Neural cell (in vitro differentiated cells): ENCODE data around the gene PDHX. TPM values are rescaled to one million over a fixed set of nuclear protein-coding genes. Genes with fewer than 3 reads are reported as not detected.

Source experiments
- H2AFZ ChIP-seq: fragments of 200-600, 300-800 bp; sonication (generic), shearing (Covaris generic); 2 replicates; pipeline ENCODE4 v1.6.0; 2014; ENCODE audit warnings: low read depth, mild to moderate bottlenecking, antibody characterized with exemption, low read length, moderate library complexity
- H3F3A ChIP-seq: fragments of 200-600 bp; shearing (Covaris generic); 2 replicates; pipeline ENCODE4 v1.6.1; 2016; ENCODE audit warnings: mild to moderate bottlenecking, moderate library complexity, mixed read lengths, antibody characterized with exemption, low read length; ENCODE audit not compliant: insufficient read depth, poor library complexity, severe bottlenecking
- H3K27ac ChIP-seq: fragments of 200-600, 300-800 bp; sonication (generic), shearing (Covaris generic); 2 replicates; pipeline ENCODE4 v1.5.1; 2014; ENCODE audit warnings: mild to moderate bottlenecking, low read length, moderate library complexity
- H3K27me3 ChIP-seq: fragments of 300-800, 200-600 bp; sonication (generic), shearing (Covaris generic); 2 replicates; pipeline ENCODE4 v1.6.0; 2014; ENCODE audit warnings: mild to moderate bottlenecking, low read depth, low read length, moderate library complexity; ENCODE audit not compliant: insufficient read depth
- H3K36me3 ChIP-seq: fragments of 300-800, 200-600 bp; sonication (generic), shearing (Covaris generic); 2 replicates; pipeline ENCODE4 v1.5.1; 2014; ENCODE audit warnings: mild to moderate bottlenecking, antibody characterized with exemption, low read length, moderate library complexity; ENCODE audit not compliant: insufficient read depth
- H3K4me2 ChIP-seq: fragments of 300-800, 200-600 bp; sonication (generic), shearing (Covaris generic); 2 replicates; pipeline ENCODE4 v1.6.0; 2014; ENCODE audit warnings: mild to moderate bottlenecking, low read length
- H3K4me3 ChIP-seq: fragments of 300-800, 200-600 bp; sonication (generic), shearing (Covaris generic); 2 replicates; pipeline ENCODE4 v1.5.1; 2014; ENCODE audit warnings: mild to moderate bottlenecking, low read length, moderate library complexity
- H3K79me2 ChIP-seq: fragments of 200-600 bp; shearing (Covaris generic); replicated peaks from 2 replicates; pipeline ENCODE4 v1.6.0; 2014; ENCODE audit warnings: mild to moderate bottlenecking, low read length, moderate library complexity; ENCODE audit not compliant: insufficient read depth
- H3K9ac ChIP-seq: fragments of 300-800, 200-600 bp; sonication (generic), shearing (Covaris generic); 2 replicates; pipeline ENCODE4 v1.6.1; 2016; ENCODE audit warnings: mild to moderate bottlenecking, low read length, mixed read lengths
- H3K9me2 ChIP-seq: fragments of 200-600 bp; shearing (Covaris generic); 2 replicates; pipeline ENCODE4 v1.6.1; 2016; ENCODE audit warnings: mild to moderate bottlenecking, low read length, mixed read lengths; ENCODE audit not compliant: insufficient read depth
- H3K9me3 ChIP-seq: fragments of 200-600, 300-800 bp; sonication (generic), shearing (Covaris generic); 2 replicates; pipeline ENCODE4 v1.6.1; 2016; ENCODE audit warnings: mild to moderate bottlenecking, mixed run types, low read length, moderate library complexity, mixed read lengths
- H4K20me1 ChIP-seq: fragments of 200-600 bp; shearing (Covaris generic); 2 replicates; pipeline ENCODE4 v1.6.1; 2016; ENCODE audit warnings: mild to moderate bottlenecking, mixed run types; ENCODE audit not compliant: insufficient read depth
- EP300 ChIP-seq: fragments of 450-650 bp; conservative IDR thresholded peaks from 2 replicates; pipeline ENCODE4 v1.6.1; 2014; ENCODE audit warnings: antibody characterized with exemption, mild to moderate bottlenecking, moderate library complexity; ENCODE audit not compliant: poor library complexity, severe bottlenecking
- EZH2 ChIP-seq: fragments of 200-600, 300-800 bp; shearing (Covaris generic), sonication (generic); IDR thresholded peaks from 2 replicates; pipeline ENCODE4 v1.6.1; 2014; ENCODE audit warnings: antibody characterized with exemption, low read length, borderline replicate concordance, mild to moderate bottlenecking; ENCODE audit not compliant: insufficient read depth, poor library complexity, severe bottlenecking
- MXI1 ChIP-seq: fragments of 450-650 bp; conservative IDR thresholded peaks from 2 replicates; pipeline ENCODE4 v1.6.1; 2014; ENCODE audit warnings: antibody characterized with exemption, mild to moderate bottlenecking; ENCODE audit not compliant: poor library complexity, severe bottlenecking
- POLR2AphosphoS5 ChIP-seq: IDR thresholded peaks from 2 replicates; pipeline ENCODE4 v1.6.1; 2012
- RAD21 ChIP-seq: fragments of 450-650 bp; conservative IDR thresholded peaks from 2 replicates; pipeline ENCODE4 v1.6.1; 2014; ENCODE audit warnings: antibody characterized with exemption, mild to moderate bottlenecking, moderate library complexity
- REST ChIP-seq: IDR thresholded peaks from 2 replicates; pipeline ENCODE4 v1.6.1; 2012; ENCODE audit warnings: borderline replicate concordance
- SMC3 ChIP-seq: fragments of 450-650 bp; conservative IDR thresholded peaks from 2 replicates; pipeline ENCODE4 v1.6.1; 2014; ENCODE audit warnings: antibody characterized with exemption, mild to moderate bottlenecking, moderate library complexity; ENCODE audit not compliant: poor library complexity
- TAF1 ChIP-seq: IDR thresholded peaks from 2 replicates; pipeline ENCODE4 v1.6.1; 2012; ENCODE audit warnings: low read depth
- polyA plus RNA-seq: library from polyadenylated mRNA; depleted of rRNA; stranded (reverse); fragments of >200 nt; gene quantifications from 2 replicates; pipeline ENCODE4 v1.2.3, GENCODE V29; 2014
- TF ChIP-seq, protein P1 (sequence below): fragments of 450-650 bp; IDR thresholded peaks from 2 replicates; pipeline ENCODE4 v1.5.1; 2014; ENCODE audit warnings: antibody characterized with exemption, mild to moderate bottlenecking, moderate library complexity; ENCODE audit not compliant: poor library complexity, severe bottlenecking

The PDHX gene
- polyA plus RNA-seq, 1 donor from 2014 or later: 59.8 TPM

GRCh38 chr11:34915136-34916014, 1.0 kb upstream of the PDHX start:
- Histone ChIP-seq H3K36me3 (no peaks in the 10 kb centered on the region), H3F3A (no peaks in the 10 kb centered on the region), H3K79me2 (peaks cover 49% of the 10 kb centered on the region)

DNA sequence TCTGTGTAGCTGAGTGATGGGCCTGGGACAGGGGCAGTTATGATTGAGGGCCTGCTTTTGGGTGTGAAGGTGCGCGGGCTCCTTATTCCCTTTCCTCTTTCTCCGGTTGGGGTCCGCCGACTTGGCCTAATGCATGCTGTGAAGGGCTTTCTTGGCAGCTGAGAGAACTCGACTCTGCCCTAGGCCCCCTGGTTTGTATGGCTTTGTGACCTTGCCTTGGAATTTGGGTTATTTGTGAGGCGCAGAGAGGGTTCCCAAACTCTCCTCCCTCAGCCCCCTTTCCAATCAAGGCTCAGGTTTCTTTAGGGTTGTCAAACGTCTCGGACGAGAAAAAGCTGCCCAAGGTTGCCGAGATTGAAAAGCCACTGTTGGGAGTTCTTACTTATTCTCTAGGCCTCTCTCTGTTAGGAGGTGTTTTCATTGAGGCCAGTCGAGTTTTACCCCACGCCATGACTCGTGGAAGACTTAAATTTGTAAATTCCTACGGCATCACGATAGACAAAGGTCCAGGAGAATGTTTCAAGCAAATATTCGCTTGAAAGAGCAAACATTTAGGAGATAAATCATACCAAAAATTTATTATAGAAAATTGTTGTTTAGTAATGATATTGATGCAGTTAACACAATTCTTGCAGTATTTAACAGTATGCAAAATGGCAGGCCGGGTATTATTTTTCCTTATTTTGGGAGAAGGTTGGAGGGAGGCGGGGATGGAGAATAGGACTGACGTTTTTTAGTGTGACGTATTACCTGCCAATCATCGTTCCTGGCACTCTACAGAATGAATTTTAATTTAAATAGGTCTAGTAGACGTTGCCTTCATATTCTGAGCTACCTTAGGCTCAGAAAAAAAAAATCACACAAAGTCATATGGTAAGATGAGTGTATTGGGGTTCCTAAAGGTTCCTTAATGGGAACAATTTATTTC, 689 bp downstream of the PDHX start:
- H3K27ac ChIP-seq: peak overlapping the region; percentile 94
- no peaks in the 10 kb centered on the region for H3F3A ChIP-seq
- H3K79me2 ChIP-seq: peaks cover 53% of the 10 kb centered on the region
- H2AFZ ChIP-seq: peak overlapping the region; percentile 81
- H3K27me3 ChIP-seq: no peaks in the 10 kb centered on the region
- H3K4me2 ChIP-seq: peak overlapping the region; percentile 71
- H3K4me3 ChIP-seq: peak overlapping the region; percentile 92
- TF ChIP-seq EP300 (no peak), EZH2 (no peak), REST (no peak), POLR2AphosphoS5 (no peak), TAF1 (no peak), MXI1 (no peak), RAD21 (no peak), SMC3 (no peak)
- TF ChIP-seq, protein P1, sequence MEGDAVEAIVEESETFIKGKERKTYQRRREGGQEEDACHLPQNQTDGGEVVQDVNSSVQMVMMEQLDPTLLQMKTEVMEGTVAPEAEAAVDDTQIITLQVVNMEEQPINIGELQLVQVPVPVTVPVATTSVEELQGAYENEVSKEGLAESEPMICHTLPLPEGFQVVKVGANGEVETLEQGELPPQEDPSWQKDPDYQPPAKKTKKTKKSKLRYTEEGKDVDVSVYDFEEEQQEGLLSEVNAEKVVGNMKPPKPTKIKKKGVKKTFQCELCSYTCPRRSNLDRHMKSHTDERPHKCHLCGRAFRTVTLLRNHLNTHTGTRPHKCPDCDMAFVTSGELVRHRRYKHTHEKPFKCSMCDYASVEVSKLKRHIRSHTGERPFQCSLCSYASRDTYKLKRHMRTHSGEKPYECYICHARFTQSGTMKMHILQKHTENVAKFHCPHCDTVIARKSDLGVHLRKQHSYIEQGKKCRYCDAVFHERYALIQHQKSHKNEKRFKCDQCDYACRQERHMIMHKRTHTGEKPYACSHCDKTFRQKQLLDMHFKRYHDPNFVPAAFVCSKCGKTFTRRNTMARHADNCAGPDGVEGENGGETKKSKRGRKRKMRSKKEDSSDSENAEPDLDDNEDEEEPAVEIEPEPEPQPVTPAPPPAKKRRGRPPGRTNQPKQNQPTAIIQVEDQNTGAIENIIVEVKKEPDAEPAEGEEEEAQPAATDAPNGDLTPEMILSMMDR: no peak
- H3K9ac ChIP-seq: peak overlapping the region; percentile 95
- H4K20me1 ChIP-seq: no peaks in the 10 kb centered on the region
- no peaks in the 10 kb centered on the region for H3K36me3 ChIP-seq
- H3K9me3 ChIP-seq: no peaks in the 10 kb centered on the region
- no peaks in the 10 kb centered on the region for H3K9me2 ChIP-seq

More at GRCh38 chr11:34915136-34916014, 1.0 kb upstream of the PDHX start:
- no peaks in the 10 kb centered on the region for H4K20me1 ChIP-seq
- no peaks in the 10 kb centered on the region for H3K9me2 ChIP-seq
- H2AFZ ChIP-seq: peak overlapping the region; percentile 91
- peak overlapping the region; percentile 94 for H3K27ac ChIP-seq
- H3K9me3 ChIP-seq: no peaks in the 10 kb centered on the region
- no peak for TF ChIP-seq RAD21
- TF ChIP-seq POLR2AphosphoS5: peak; percentile 65
- TF ChIP-seq REST: peak; percentile 72
- peak overlapping the region; percentile 95 for H3K9ac ChIP-seq
- H3K27me3 ChIP-seq: no peaks in the 10 kb centered on the region
- peak overlapping the region; percentile 92 for H3K4me3 ChIP-seq
- peak overlapping the region; percentile 71 for H3K4me2 ChIP-seq
